NCI-H460 (cell line): Measurements from ENCODE around the gene ARHGAP25. TPM values are rescaled to one million over a fixed set of nuclear protein-coding genes. Genes with fewer than 3 reads are reported as not detected.

ENCODE experiments used
- DNase-seq: peaks from one replicate; pipeline ENCODE4 v3.0.0-alpha.2; 2016; ENCODE audit warnings: low read depth; ENCODE audit errors: extremely low read depth
- total RNA-seq: library from RNA; depleted of rRNA; stranded (reverse); fragments of >200 nt; shearing (Covaris generic); gene quantifications from 2 replicates; pipeline ENCODE4 v1.2.3, GENCODE V29; 2014

ARHGAP25 gene
- total RNA-seq, 1 experiment from 2014 or later: 3.1 TPM

- DNase-seq: no peak
Measured at GRCh38 chr2:68741805-68742306, 7.2 kb downstream of the ARHGAP25 start.

DNA sequence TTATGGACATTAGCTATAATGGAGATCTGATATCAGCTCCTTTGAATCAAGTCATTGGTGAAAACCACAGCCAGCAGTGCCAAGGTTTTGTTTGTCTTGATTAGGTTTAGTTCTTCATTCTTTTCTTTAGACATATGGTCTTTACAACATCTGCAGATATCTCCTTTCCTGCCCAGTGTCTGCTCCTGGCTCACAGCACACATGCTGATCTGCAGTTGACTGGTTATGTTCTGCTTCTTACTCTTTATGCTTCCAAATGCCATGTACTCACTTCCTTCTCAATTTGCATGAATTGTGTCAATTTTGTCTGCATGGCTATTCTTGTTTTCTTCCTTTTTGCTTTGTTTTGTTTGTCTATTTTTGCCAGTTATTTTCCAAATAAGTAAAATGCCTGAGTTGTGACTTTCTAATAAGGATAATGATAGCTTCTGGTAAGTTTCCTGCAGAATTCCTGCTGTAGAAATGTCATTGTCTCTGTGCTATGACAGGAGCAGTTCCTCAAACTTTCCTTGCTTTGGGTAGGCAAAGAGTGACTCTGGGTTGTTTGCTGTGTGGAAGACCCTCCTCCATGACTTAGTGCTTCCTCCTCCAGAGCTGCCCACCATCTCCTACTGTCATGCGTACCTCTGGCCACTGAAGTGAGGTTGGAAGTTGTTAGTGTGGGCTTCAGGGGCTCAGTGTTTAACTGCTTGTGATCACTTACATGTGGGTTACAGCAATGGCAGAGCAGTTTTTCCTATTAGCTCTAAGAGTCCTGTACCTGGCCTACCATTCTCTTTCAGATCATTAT is 8.2 kb downstream of the ARHGAP25 start:
- no peak for DNase-seq

DNA sequence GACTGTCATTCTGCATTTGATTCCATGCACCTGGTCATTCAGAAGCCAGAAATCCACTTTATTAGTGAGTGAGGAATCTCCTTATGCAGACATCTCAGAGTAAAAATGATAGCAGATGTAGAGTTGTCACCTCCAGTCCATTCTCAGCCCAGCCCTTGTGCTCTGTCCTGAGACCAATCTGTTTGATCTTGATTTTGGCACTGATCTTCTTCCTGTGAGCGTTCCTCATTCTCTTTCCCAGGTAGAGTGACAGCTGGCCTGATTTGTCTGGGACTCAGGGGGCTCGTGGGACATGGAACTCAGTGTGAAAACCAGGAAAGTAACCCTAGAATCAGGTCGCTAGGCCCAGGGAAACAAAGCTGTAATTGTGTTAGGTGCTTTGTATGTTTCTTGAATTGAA is 8.9 kb downstream of the ARHGAP25 start:
- no peak for DNase-seq

- no peak for DNase-seq
Measured at GRCh38 chr2:68744366-68744912, 9.8 kb downstream of the ARHGAP25 start.

GRCh38 chr2:68745006-68745405 is 10.4 kb downstream of the ARHGAP25 start:
- DNase-seq: no peak

GRCh38 chr2:68746408-68746807 is 11.8 kb downstream of the ARHGAP25 start:
- DNase-seq: no peak

- DNase-seq: no peak
Measured at GRCh38 chr2:68747413-68747812, 12.8 kb downstream of the ARHGAP25 start.

DNA sequence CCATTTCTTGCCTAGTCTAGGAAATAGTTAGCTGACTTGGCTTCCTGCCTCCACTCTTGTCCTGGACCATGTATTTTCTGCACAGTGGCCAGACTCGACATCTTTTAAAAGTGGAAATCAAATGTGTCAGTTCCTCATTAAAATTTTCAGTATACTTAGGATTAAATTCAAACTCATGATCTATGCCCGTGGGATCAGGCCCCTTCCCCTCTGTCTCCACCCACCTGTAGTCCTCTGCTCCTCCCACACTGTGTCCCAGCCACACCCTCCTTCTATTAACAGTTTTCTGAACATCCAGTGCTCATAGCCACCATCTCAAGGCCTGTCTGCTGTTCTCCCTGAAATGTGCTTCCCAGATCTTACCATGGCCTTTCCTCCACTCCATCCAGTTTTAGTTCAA is 13.3 kb downstream of the ARHGAP25 start:
- DNase-seq: no peak

DNA sequence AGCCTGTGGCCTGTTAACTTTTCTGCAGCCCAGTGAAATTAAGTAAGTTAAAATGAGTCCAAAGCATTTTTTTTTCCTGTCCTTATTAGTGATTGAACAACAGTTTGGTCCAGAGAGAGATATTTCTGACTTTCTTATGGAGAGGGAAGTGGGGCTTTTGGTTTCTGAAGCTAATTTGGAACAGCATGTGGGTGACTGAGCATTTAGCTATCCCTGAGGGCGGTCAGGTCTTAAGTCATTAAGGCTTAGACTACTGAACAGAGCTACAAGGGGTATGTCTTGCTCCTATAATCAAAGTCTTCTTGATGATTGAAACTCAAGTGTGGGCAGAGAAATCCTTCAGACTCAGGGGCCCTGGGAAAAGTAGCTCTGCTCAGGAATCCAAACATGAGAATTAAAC is 14.0 kb downstream of the ARHGAP25 start:
- DNase-seq: no peak

- no peak for DNase-seq
Measured at GRCh38 chr2:68749345-68749744, 14.7 kb downstream of the ARHGAP25 start.

GRCh38 chr2:68750592-68751396 is 16.2 kb downstream of the ARHGAP25 start:
- no peak for DNase-seq

DNA sequence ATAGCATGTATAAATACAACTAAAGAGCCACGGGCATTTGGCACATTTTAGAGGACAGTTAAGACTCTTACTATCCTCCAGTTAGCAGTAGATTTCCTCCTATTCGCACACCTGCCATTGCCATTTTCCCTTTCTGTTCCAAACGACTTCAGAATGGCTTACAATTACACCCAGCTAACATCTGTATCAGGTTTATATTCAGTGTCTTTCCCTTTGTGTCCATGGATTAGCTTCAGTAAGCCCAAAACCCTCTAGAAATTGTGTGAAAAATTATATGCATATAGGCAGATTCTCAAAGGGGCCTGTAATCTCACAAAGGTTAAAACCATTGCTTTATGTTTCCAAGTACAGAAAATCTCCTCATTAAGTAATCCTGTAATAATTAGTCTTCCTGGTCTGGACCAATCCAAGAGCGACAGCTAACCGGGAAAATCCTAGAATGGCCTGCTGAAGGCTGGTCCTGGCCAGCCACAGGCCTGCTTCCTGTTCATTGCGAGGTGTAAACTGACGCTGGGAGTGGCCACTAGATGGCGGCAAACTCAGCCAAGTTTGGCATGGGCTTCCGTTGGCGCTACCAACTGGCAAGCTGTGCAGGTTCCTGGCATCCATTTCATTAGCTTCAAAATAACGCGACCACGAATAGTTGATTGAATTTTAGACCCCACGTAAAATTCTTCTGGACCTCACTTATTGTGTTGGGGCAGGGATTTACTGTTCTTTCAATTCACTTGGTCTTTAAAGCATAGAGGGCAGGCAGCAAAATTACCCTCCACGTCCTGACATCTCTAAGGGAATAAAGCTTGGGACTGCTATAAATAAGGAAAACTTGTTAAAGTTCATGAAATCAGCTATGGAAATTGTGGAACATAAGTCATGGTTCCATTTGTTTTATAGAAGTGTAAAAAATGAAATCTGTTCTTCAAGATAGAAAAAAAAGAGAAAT is 17.1 kb downstream of the ARHGAP25 start:
- DNase-seq: peak; percentile 90

GRCh38 chr2:68753318-68753717 is 18.7 kb downstream of the ARHGAP25 start:
- no peak for DNase-seq

- DNase-seq: no peak
Measured at GRCh38 chr2:68755071-68755470, 20.5 kb downstream of the ARHGAP25 start.

- DNase-seq: no peak
Measured at GRCh38 chr2:68756178-68756577, 21.6 kb downstream of the ARHGAP25 start.

DNA sequence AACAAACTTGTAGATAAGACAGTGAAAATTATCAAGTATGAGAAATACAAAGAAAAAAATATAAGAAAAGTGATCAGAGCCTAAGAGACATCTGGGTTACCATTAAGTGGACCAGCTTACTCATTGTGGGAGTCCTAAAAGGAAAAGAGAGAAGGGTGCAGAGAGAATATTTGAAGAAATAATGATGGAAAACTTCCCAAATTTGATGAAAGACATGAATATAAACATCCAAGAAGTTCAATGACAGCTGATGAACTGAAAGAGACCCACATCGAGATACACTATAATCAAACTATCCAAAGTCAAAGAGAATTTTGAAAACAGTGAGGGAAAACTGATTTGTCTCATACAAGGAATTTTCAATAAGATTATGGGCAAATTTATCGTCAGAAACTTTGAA is 22.5 kb downstream of the ARHGAP25 start:
- DNase-seq: no peak

GRCh38 chr2:68762100-68762499 is 27.5 kb downstream of the ARHGAP25 start:
- no peak for DNase-seq

GRCh38 chr2:68762665-68763064 is 28.1 kb downstream of the ARHGAP25 start:
- DNase-seq: no peak

- no peak for DNase-seq
Measured at GRCh38 chr2:68764041-68764805, 29.6 kb downstream of the ARHGAP25 start.
